Measurements from ENCODE around the gene UST. TPM values are rescaled to one million over a fixed set of nuclear protein-coding genes. Genes with fewer than 3 reads are reported as not detected.
"Not testable (repeated sequence)": the region's sequence is repeated elsewhere in the genome, so short reads cannot be mapped to it uniquely, and the experiment has no call there.

UST gene
- total RNA-seq, 2 experiments from 2014 or later, result 3.7 to 4.9 TPM

- Mint-ChIP-seq H3K9me3 (peaks cover 24% of the 10 kb centered on the region), H3K4me1 (ENCODE audit: low read depth) (peaks cover 60% of the 10 kb centered on the region), H3K27me3 (no peaks in the 10 kb centered on the region), H3K36me3 (peaks cover 19% of the 10 kb centered on the region), H3K4me3 (no peak overlapping the region), H3K27ac (peak overlapping the region; percentile 93)
- ChIA-PET CTCF (interaction anchor here (0.7 to 3.5 kb wide), 9 partner anchors 11 to 336 kb away, joined by 3 to 16 read pairs (median 8); no protein-coding TSS in a partner anchor), POLR2A (interaction anchor here (1.0 to 4.4 kb wide), 9 partner anchors 11 to 222 kb away, joined by 3 to 42 read pairs (median 13); partner anchors contain the start of gene TAB2)
- peak; percentile 55 for DNase-seq
- intact Hi-C loops (cut with micrococcal nuclease), result loop anchor here (1.0 to 2.0 kb wide), 3 partner anchors 15 to 44 kb away; no protein-coding TSS in a partner anchor
Observed at GRCh38 chr6:149095842-149096241, 349.0 kb downstream of the UST start.

GRCh38 chr6:149097794-149098193, 351.0 kb downstream of the UST start:
- Mint-ChIP-seq H3K4me3 (no peak overlapping the region), H3K9me3 (peaks cover 32% of the 10 kb centered on the region), H3K27me3 (no peaks in the 10 kb centered on the region), H3K27ac (peak overlapping the region; percentile 78), H3K36me3 (peaks cover 21% of the 10 kb centered on the region), H3K4me1 (ENCODE audit: low read depth) (peaks cover 53% of the 10 kb centered on the region)
- intact Hi-C loops (cut with micrococcal nuclease), result no loop called here
- ChIA-PET POLR2A (no interaction called here), CTCF (no interaction called here)
- no peak for DNase-seq

- POLR2A ChIA-PET, result no interaction called here
- H3K27ac Mint-ChIP-seq, result no peak overlapping the region
Observed at GRCh38 chr6:149098700-149099276, 352.0 kb downstream of the UST start.

GRCh38 chr6:149102324-149102723, 355.5 kb downstream of the UST start:
- intact Hi-C loops (cut with micrococcal nuclease), result no loop called here
- Mint-ChIP-seq H3K36me3 (peaks cover 20% of the 10 kb centered on the region), H3K27ac (no peak overlapping the region), H3K4me1 (ENCODE audit: low read depth) (peaks cover 11% of the 10 kb centered on the region), H3K9me3 (peaks cover 35% of the 10 kb centered on the region), H3K4me3 (no peak overlapping the region), H3K27me3 (no peaks in the 10 kb centered on the region)
- POLR2A ChIA-PET, result no interaction called here
- no peak for DNase-seq
- CTCF ChIA-PET, result no interaction called here

More at GRCh38 chr6:149098700-149099276, 352.0 kb downstream of the UST start:
- H3K4me3 Mint-ChIP-seq, result no peak overlapping the region
- DNase-seq, result no peak
- peaks cover 45% of the 10 kb centered on the region for H3K4me1 Mint-ChIP-seq (ENCODE audit: low read depth)
- CTCF ChIA-PET, result no interaction called here
- no peaks in the 10 kb centered on the region for H3K27me3 Mint-ChIP-seq
- peaks cover 36% of the 10 kb centered on the region for H3K9me3 Mint-ChIP-seq
- peaks cover 21% of the 10 kb centered on the region for H3K36me3 Mint-ChIP-seq
- intact Hi-C loops (cut with micrococcal nuclease), result no loop called here

- H3K4me3 Mint-ChIP-seq; H3K27ac Mint-ChIP-seq; CTCF ChIA-PET; H3K36me3 Mint-ChIP-seq; H3K4me1 Mint-ChIP-seq (ENCODE audit: low read depth); DNase-seq; H3K27me3 Mint-ChIP-seq; intact Hi-C loops (cut with micrococcal nuclease); POLR2A ChIA-PET: not testable (repeated sequence)
- H3K9me3 Mint-ChIP-seq, result peaks cover 19% of the 10 kb centered on the region
Observed at GRCh38 chr6:149103950-149104349, 357.1 kb downstream of the UST start.

GRCh38 chr6:149107520-149107919, 360.7 kb downstream of the UST start:
- Mint-ChIP-seq H3K4me3 (no peak overlapping the region), H3K27me3 (no peaks in the 10 kb centered on the region), H3K9me3 (peaks cover 8% of the 10 kb centered on the region), H3K36me3 (no peaks in the 10 kb centered on the region), H3K27ac (no peak overlapping the region), H3K4me1 (ENCODE audit: low read depth) (peaks cover 25% of the 10 kb centered on the region)
- intact Hi-C loops (cut with micrococcal nuclease), result no loop called here
- ChIA-PET POLR2A (no interaction called here), CTCF (no interaction called here)
- no peak for DNase-seq

- H3K27ac Mint-ChIP-seq, result no peak overlapping the region
- H3K27me3 Mint-ChIP-seq, result no peaks in the 10 kb centered on the region
- H3K9me3 Mint-ChIP-seq, result peaks cover 3% of the 10 kb centered on the region
- no peak for DNase-seq
- ChIA-PET CTCF (no interaction called here), POLR2A (no interaction called here)
- H3K36me3 Mint-ChIP-seq, result peaks cover 2% of the 10 kb centered on the region
- intact Hi-C loops (cut with micrococcal nuclease), result no loop called here
- H3K4me3 Mint-ChIP-seq, result no peak overlapping the region
- H3K4me1 Mint-ChIP-seq (ENCODE audit: low read depth), result peaks cover 31% of the 10 kb centered on the region
Observed at GRCh38 chr6:149108038-149108748, 361.4 kb downstream of the UST start.

- Mint-ChIP-seq H3K27me3 (no peaks in the 10 kb centered on the region), H3K9me3 (peaks cover 2% of the 10 kb centered on the region), H3K4me1 (ENCODE audit: low read depth) (peaks cover 35% of the 10 kb centered on the region), H3K27ac (no peak overlapping the region), H3K36me3 (peaks cover 2% of the 10 kb centered on the region), H3K4me3 (no peak overlapping the region)
- ChIA-PET POLR2A (no interaction called here), CTCF (no interaction called here)
- DNase-seq, result no peak
- intact Hi-C loops (cut with micrococcal nuclease), result no loop called here
Observed at GRCh38 chr6:149108749-149109100, 361.9 kb downstream of the UST start.

GRCh38 chr6:149109397-149110070, 362.7 kb downstream of the UST start:
- POLR2A ChIA-PET, result no interaction called here
- intact Hi-C loops (cut with micrococcal nuclease), result no loop called here
- CTCF ChIA-PET, result no interaction called here
- peaks cover 2% of the 10 kb centered on the region for H3K36me3 Mint-ChIP-seq
- H3K27ac Mint-ChIP-seq, result no peak overlapping the region
- H3K9me3 Mint-ChIP-seq, result peaks cover 2% of the 10 kb centered on the region
- peaks cover 35% of the 10 kb centered on the region for H3K4me1 Mint-ChIP-seq (ENCODE audit: low read depth)
- DNase-seq, result no peak
- H3K4me3 Mint-ChIP-seq, result no peak overlapping the region
- no peaks in the 10 kb centered on the region for H3K27me3 Mint-ChIP-seq

GRCh38 chr6:149111556-149112115, 364.8 kb downstream of the UST start:
- DNase-seq, result no peak
- CTCF ChIA-PET, result interaction anchor here (0.7 to 1.6 kb wide), 3 partner anchors 16 to 83 kb away, joined by 3 to 4 read pairs (median 4); no protein-coding TSS in a partner anchor
- H3K27me3 Mint-ChIP-seq, result no peaks in the 10 kb centered on the region

GRCh38 chr6:149112976-149113375, 366.1 kb downstream of the UST start:
- ChIA-PET POLR2A (no interaction called here), CTCF (no interaction called here)
- Mint-ChIP-seq H3K4me1 (ENCODE audit: low read depth) (peaks cover 46% of the 10 kb centered on the region), H3K4me3 (no peak overlapping the region), H3K27ac (peak overlapping the region; percentile 81), H3K27me3 (no peaks in the 10 kb centered on the region), H3K36me3 (peaks cover 2% of the 10 kb centered on the region), H3K9me3 (peaks cover 2% of the 10 kb centered on the region)
- intact Hi-C loops (cut with micrococcal nuclease), result no loop called here
- DNase-seq, result peak; percentile 53

More at GRCh38 chr6:149111556-149112115, 364.8 kb downstream of the UST start:
- intact Hi-C loops (cut with micrococcal nuclease), result loop anchor here (1.0 kb wide), 1 partner anchor 16 kb away; no protein-coding TSS in a partner anchor
- Mint-ChIP-seq H3K27ac (no peak overlapping the region), H3K9me3 (peaks cover 2% of the 10 kb centered on the region), H3K4me1 (ENCODE audit: low read depth) (peaks cover 39% of the 10 kb centered on the region), H3K4me3 (no peak overlapping the region), H3K36me3 (peaks cover 2% of the 10 kb centered on the region)
- POLR2A ChIA-PET, result no interaction called here

- Mint-ChIP-seq H3K36me3 (peaks cover 2% of the 10 kb centered on the region), H3K9me3 (peaks cover 2% of the 10 kb centered on the region), H3K27ac (no peak overlapping the region), H3K4me1 (ENCODE audit: low read depth) (peaks cover 48% of the 10 kb centered on the region), H3K4me3 (no peak overlapping the region), H3K27me3 (no peaks in the 10 kb centered on the region)
- ChIA-PET POLR2A (interaction anchor here (1.2 kb wide), 1 partner anchor 29 kb away, joined by 3 read pairs; no protein-coding TSS in a partner anchor), CTCF (interaction anchor here (0.7 kb wide), 1 partner anchor 347 kb away, joined by 3 read pairs; no protein-coding TSS in a partner anchor)
- no peak for DNase-seq
- intact Hi-C loops (cut with micrococcal nuclease), result no loop called here
Observed at GRCh38 chr6:149114167-149114566, 367.3 kb downstream of the UST start.
